Right hindlimb (tissue), 1 donor: ENCODE data around the gene STX12.
"Not testable (repeated sequence)": the region's sequence is repeated elsewhere in the genome, so short reads cannot be mapped to it uniquely, and the experiment has no call there.

ENCODE experiments used
- DNase-seq: peaks from one replicate; pipeline ENCODE4 v3.0.0-alpha.2; 2018

STX12 gene

DNA sequence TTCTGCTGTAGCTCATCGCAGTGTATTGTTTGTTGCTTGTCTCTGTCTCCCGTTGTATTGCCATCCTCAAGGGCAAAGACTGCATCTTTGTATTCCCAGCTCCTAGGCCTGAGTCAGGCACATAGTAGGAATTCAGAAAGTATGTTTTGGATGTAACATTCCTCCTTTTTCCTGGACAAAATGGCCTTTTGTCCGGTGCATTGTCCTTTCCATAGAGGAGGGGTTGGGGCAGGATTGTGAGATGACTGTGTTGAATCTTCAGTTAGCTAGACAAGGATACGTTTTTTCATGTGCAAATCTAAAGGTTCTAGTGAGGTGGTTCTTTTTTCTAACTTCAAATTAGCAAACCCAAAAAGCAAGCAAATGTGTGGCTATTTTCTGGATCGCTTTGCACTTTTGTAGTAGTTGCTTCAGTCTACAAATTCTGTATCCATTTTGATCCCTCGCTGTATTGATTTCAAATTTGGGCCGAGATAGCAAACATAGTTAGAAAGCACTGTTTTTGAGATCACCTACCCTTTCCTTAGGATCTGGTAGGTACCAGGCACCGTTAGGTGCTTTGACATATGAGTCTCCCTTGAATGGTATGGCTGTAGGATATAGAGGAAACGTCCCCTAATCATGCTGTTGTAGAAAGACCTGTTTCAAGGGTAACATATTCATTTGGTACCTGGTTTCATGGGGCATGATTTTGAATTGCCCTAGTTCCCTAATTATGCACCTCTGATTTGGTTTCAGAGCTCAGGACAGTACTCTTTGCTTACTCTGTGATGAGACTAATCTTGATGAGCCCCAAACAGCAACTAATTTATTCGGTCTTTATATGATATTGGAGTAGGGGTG is 58.8 kb downstream of the STX12 start:
- no peak for DNase-seq

DNA sequence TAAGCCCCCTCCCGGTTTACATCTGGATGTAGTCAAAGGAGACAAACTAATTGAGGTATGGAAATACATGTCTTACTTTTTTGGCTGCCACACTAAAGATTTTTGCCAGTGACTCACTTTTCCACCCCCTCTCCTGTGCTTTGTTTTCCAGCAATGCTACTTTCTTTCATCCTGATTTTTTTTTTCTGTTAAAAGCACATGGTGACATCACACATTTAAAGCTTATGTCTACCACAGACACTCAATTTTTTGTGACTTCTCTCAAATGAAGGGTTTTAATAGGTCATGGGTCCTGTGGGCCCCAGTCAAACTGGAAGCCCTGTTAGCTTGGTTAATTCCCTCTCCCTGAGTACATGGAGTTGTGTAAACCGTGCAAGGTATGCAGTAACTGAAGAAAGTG is 59.7 kb downstream of the STX12 start:
- DNase-seq, result no peak

- no peak for DNase-seq
Measured at GRCh38 chr1:27833470-27833869, 60.5 kb downstream of the STX12 start.

DNA sequence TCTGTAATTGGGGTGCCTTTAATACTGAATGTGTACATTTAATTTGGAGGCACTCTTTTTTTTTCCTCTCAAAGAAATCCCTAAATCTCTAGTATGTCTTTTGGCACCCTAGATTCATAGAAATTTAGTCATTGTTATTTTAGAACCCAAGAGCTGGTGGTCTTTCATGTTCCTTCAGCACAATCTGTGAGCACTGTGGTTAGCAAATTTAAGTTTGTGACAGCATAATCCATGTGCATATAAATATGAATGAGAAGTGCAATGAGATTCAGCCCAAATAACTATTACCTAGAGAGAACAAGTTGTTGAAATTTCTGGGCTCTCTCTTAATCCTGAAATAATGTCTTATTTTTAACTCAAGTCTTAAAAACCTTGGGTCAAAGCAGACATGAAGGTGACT is 62.0 kb downstream of the STX12 start:
- DNase-seq, result no peak

- DNase-seq, result no peak
Measured at GRCh38 chr1:27835501-27835900, 62.5 kb downstream of the STX12 start.

- no peak for DNase-seq
Measured at GRCh38 chr1:27849951-27850350, 76.9 kb downstream of the STX12 start.

DNA sequence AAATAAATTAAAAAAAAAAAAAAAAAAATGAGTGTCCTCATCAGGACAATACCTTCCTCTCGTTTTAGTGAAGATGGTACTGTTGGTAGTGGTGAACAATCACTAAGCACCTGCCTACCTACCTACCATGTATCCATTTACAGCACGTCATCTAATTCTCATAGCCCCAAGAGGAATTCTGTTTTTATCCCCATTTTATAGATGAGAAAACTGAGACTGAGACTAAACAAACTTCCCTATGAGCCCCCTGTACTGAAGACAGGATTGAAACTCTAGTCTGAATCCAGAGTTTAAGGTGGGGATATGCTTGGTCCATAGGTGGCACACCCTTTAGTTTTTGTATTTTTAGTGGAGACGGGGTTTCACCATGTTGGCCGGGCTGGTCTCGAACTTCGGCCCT is 82.1 kb downstream of the STX12 start:
- no peak for DNase-seq

DNA sequence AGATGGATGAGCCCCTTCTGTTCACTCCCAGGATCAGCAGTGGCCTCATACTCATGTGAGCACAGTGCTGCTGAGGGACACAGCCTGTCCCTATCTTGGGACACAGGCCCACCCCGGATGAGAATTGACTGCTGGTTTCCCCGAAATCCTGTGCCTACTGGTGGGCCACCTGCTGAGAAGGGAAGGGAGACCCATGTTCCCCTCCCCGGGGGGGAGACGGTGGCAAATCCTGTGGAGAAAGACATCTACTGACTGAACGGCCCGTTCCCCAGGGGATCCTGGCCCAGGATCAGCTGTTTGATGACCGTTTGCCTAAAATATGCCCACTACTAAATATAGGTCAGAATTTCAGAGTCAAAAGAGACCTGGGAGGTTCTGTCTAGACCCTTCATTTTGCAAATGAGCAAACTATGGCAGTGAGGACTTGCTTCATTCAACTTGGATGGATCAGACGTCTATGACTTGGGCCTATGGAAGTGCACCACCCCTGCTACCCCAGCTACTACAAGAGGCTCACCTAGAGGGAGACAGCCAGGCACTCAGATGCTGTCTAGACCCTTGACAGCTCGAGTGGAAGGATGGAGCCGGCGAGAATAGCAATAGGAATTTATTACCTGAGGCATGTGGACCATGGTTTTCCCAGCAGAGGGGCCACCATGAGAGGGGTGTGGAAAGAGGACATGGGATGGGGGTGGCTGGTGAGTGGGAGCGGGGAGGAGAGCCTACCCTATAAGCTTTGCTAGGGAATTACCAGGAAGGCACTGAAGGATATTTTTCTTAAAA is 83.7 kb downstream of the STX12 start:
- no peak for DNase-seq

- not testable (repeated sequence) for DNase-seq
Measured at GRCh38 chr1:27857552-27857951, 84.5 kb downstream of the STX12 start.

- peak; percentile 72 for DNase-seq
Measured at GRCh38 chr1:27858072-27858948, 85.3 kb downstream of the STX12 start.

DNA sequence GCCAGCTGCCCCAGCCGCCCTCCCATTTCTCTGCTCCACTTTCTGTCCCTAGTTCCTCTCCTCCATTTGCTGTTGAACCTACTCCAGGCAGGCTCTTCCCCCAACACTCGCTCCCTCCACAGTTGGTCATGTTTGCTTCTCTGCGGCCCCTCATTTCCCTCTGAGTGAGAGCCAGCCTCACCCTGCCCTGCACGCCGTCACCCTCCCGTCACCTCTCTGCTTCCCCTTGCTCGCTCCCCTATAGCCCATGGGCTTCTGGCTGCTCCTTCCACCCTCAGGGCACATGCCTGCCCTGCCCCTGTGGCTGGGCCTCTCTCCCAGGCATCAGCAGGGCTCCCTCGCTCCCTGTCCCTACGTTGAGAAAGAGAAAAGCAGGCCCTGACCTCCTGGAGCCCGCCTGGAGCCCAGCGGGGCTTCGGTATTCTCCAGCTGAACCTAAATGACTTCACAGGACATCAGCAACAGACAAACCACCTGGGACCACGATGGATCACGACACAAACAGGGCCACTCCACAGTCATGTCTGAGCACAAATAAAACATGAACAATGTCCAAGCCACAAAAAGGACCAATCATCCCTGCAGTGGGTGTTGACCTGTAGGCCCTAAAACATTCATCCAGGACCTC is 86.0 kb downstream of the STX12 start:
- no peak for DNase-seq

GRCh38 chr1:27861436-27861835 is 88.4 kb downstream of the STX12 start:
- no peak for DNase-seq

- no peak for DNase-seq
Measured at GRCh38 chr1:27862004-27862403, 89.0 kb downstream of the STX12 start.

DNA sequence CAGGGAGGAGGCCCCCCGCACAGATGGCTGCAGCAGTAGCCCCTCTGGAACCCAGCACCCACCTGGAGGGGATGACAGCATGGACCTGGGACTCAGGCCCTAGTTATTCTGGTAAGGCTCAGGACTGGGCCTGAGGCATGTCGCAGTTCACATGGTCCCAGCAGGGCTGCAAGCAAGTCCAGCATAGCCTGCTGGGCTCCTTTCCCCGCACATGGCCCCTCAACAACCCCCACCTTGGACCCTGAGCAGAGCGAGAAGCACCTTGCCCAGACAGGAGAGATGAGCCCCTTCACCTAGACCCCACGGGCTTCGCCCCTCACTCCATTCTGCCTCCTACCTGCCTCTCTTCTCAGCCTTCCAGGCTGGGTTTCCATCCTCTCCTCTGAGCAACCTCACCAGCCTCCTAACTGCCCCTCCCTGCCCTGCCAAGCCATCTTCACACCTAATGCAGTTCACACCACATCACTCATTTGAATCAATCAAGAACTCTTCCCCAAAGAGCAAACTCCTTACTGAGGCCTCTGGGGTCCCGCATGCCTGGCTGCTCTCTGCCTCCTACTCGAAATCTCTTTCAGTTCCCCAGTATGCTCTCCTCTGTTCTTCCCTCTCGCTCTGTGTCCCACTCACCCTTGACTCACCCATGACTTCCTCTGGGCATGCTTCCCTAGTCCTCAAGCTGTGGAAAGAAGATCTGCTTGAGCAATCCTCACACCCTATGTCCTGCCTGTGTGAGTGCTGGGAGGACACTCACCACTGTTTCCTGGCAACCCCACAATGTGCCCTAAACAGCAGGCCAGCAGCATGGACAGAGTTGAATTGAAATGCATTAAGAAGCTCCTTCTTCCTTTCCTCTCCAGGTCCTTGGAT is 89.9 kb downstream of the STX12 start:
- peak; percentile 68 for DNase-seq

GRCh38 chr1:27863538-27863915 is 90.5 kb downstream of the STX12 start:
- DNase-seq, result no peak

DNA sequence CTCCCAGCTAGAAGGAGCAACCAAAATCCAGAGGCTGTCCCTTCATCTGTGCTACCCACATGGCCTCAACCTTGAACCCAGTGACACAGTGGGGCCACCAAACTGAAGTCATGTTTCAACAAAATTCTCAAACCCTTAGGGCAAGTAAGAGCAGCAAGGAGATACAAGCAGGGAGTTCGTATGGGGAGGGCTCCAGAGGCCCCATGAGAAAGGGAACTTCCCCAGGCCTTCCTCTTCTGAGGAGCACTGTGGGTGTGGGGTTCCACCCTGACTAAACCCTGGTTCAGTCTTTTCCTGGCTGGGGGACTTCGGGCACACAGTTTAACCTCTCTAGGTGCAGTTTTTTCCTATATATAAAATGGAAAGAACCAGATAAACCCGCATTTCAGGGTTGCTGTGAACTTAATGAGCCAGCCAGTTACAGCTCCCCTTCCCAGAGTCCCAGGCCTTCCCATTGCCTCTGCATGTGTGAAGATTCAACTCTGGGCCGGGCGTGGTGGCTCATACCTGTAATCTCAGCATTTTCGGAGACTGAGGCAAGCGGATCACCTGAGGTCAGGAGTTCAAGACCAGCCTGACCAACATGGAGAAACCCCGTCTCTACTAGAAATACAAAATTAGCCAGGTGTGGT is 91.4 kb downstream of the STX12 start:
- DNase-seq, result no peak

GRCh38 chr1:27865821-27866220 is 92.8 kb downstream of the STX12 start:
- no peak for DNase-seq

DNA sequence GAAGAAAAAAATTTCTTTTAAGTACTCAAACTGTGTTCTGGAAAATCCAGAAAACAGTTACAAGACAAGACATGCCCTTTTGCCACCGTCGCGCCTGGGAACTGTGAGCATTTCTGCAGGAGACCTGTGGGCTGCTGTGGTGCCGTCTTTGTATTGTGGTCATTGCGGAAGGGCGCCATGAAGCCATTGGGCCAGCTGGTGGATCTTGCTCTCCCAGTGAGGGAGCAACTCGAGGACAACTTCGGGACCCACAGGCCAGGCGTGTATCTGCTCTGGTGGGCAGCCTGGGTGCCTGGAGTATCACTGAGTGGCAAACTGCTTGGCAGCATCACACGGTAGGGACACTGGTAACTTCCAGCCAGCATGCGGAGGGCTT is 95.5 kb downstream of the STX12 start:
- no peak for DNase-seq

DNA sequence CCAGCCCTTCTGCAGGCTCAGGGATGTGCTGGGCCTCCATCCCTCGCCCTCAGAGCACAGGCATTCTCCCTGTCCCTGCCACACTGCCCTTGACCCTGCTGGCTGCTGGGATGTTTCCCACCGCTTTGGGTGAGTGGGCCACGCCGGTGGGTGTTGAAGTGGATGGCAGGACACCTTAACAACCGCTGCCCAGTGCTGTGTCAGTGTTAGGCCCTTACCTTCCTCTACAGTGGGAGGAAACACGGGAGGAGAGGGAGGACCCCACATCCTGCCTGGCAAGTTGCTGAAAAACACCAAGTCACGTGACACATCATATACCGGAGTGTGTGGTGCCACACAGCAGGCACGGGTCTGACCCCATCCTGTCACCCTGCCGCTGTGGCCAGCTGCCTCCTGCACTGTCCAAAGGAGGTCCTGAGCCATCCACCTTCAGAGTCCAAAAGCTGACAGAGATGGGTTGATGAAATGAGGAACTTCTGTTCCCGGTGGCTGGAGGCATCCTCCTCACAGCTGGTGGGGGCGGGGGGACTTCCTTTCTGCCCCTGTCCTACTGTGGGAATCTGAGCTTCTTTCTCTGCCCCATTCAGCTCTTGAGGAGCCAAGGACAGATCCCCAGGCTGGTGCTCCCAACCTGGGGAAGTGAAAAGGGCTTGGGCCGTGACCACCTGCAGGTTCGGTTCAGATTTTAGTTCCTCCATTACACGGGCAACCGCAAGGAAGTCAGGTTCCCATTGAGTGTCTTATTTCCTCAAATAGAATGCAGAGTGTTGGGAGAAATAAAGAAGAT is 96.1 kb downstream of the STX12 start:
- peak; percentile 25 for DNase-seq

- DNase-seq, result no peak
Measured at GRCh38 chr1:27869719-27870085, 96.7 kb downstream of the STX12 start.

DNA sequence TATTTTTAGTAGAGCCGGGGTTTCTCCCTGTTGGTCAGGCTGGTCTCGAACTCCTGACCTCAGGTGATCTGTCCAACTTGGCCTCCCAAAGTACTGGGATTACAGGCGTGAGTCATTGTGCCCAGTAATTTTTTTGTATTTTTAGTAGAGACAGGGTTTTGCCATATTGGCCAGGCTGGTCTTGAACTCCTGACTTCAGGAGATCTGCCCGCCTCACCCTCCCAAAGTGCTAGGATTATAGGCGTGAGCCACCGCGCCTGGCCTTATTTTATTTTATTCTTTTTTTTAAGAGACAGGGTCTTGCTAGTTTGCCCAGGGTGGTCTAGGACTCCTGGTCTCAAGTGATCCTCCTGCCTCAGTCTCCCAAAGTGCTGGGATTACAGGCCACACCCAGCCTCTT is 98.1 kb downstream of the STX12 start:
- not testable (repeated sequence) for DNase-seq
